ENCODE measurements around the gene STK32C. TPM values are rescaled to one million over a fixed set of nuclear protein-coding genes. Genes with fewer than 3 reads are reported as not detected.

STK32C gene
- total and polyA plus RNA-seq, 2 of the 4 experiments (the other 2 are of a cell fraction) = 5.0 to 8.3 TPM

GRCh38 chr10:132265890-132266496, 41.8 kb downstream of the STK32C start:
- no TSS peak for BruUV-seq (replicated peaks)
- no peak overlapping the region for H3K18ac ChIP-seq (ENCODE audit: low read depth, low read length)
- no peak overlapping the region for H3K27ac ChIP-seq (ENCODE audit: insufficient read depth, low read length)
- in situ Hi-C loops (cut with MboI; ENCODE audit: low sequenced_read_pairs) (no loop called here), intact Hi-C loops (cut with micrococcal nuclease) (no loop called here), dilution Hi-C loops (cut with HindIII; ENCODE audit: low sequenced_read_pairs, unreplicated experiment) (no loop called here)
- H2BK120ac ChIP-seq (ENCODE audit: low read depth, low read length) = no peak overlapping the region
- no peak overlapping the region for H3K23ac ChIP-seq (ENCODE audit: low read depth, low read length)
- no peak overlapping the region for H3K9ac ChIP-seq (ENCODE audit: low read depth, low read length)
- H3K4me2 ChIP-seq (ENCODE audit: low read depth, low read length) = no peak overlapping the region
- POLR2A ChIA-PET (ENCODE audit: unreplicated experiment) = interaction anchor here (0.6 kb wide), 1 partner anchor 12 kb away, joined by 3 read pairs; no protein-coding TSS in a partner anchor
- H2AFZ ChIP-seq (replicated peaks; ENCODE audit: low read length, poor library complexity) = peak overlapping the region; percentile 34
- no peak overlapping the region for H2AK5ac ChIP-seq (ENCODE audit: low read depth, low read length)
- H2AK9ac ChIP-seq (replicated peaks; ENCODE audit: low read depth, low read length, poor library complexity) = no peak overlapping the region
- H2BK5ac ChIP-seq (ENCODE audit: low read depth, low read length, poor library complexity, severe bottlenecking) = no peak overlapping the region
- H3K56ac ChIP-seq (ENCODE audit: extremely low read depth, insufficient read depth, low read length) = no peak overlapping the region
- no peak overlapping the region for H3K4ac ChIP-seq (ENCODE audit: low read depth, low read length)
- peaks cover 2% of the 10 kb centered on the region; the same call in 1 of the 2 replicates for H3K27me3 ChIP-seq (ENCODE audit: control insufficient read depth, insufficient read depth, low read length)
- H4K91ac ChIP-seq (ENCODE audit: insufficient read depth, low read depth, low read length) = no peak overlapping the region
- H4K8ac ChIP-seq (ENCODE audit: low read depth in 2 of 2, low read length in 2 of 2) = no peak overlapping the region
- H3K4me3 ChIP-seq (ENCODE audit: insufficient read depth, low read depth, low read length) = no peak overlapping the region
- peaks cover 9% of the 10 kb centered on the region; the same call in 1 of the 2 replicates for H3K4me1 ChIP-seq (ENCODE audit: control insufficient read depth, insufficient read depth, low read length)
- no peaks in the 10 kb centered on the region for H3K79me1 ChIP-seq (ENCODE audit: low read depth in 1 of 2, low read length in 2 of 2)
- H2BK20ac ChIP-seq (ENCODE audit: low read depth, low read length) = no peak overlapping the region
- WGBS, 2 experiments (ENCODE audit: extremely low coverage in 2 of 2, insufficient read length in 1 of 2) = no CpG with 5 or more reads among the region's 15 CpGs
- ATAC-seq (ENCODE audit: low read depth) (peak; percentile 73), DNase-seq (peak; percentile 32)
- peaks cover 3% of the 10 kb centered on the region; the same call in 1 of the 2 replicates for H3K9me1 ChIP-seq (ENCODE audit: insufficient read depth, low read length)
- no peak overlapping the region for H2BK15ac ChIP-seq (ENCODE audit: low read depth, low read length)
- CTCF ChIA-PET = no interaction called here
- H3K36me3 ChIP-seq (ENCODE audit: control insufficient read depth, insufficient read depth, low read length) = no peaks in the 10 kb centered on the region
- no peak overlapping the region for H4K5ac ChIP-seq (ENCODE audit: low read depth, low read length)
- TF ChIP-seq MAZ (IDR thresholded peaks at IDR 0.05; ENCODE audit: borderline replicate concordance, low read depth, low read length) = no peak
- TF ChIP-seq SMC3 (IDR thresholded peaks at IDR 0.05; ENCODE audit: low read depth, low read length) = no peak
- TF ChIP-seq FOS (IDR thresholded peaks at IDR 0.05; ENCODE audit: low read depth, low read length) = no peak
- TF ChIP-seq BHLHE40 (IDR thresholded peaks at IDR 0.05; ENCODE audit: low read depth, low read length) = no peak
- no peak for TF ChIP-seq POLR2A (IDR thresholded peaks at IDR 0.05; ENCODE audit: low read depth, low read length)
- no peak for TF ChIP-seq MAFK (IDR thresholded peaks at IDR 0.05; ENCODE audit: low read depth, low read length)
- no peak for TF ChIP-seq RFX5 (IDR thresholded peaks at IDR 0.05; ENCODE audit: low read depth, low read length)
- no peak for TF ChIP-seq CTCF (conservative IDR thresholded peaks at IDR 0.05; ENCODE audit: low read depth, low read length)
- no peak for TF ChIP-seq CHD1 (IDR thresholded peaks at IDR 0.05; ENCODE audit: low read depth, low read length)
- no peak for TF ChIP-seq RCOR1 (IDR thresholded peaks at IDR 0.05; ENCODE audit: insufficient replicate concordance, low read length)
- peaks cover 9% of the 10 kb centered on the region for H4K20me1 ChIP-seq (ENCODE audit: insufficient read depth, low read length)
- H3K14ac ChIP-seq (replicated peaks; ENCODE audit: low read depth, low read length) = no peak overlapping the region
- no peaks in the 10 kb centered on the region for H3K9me3 ChIP-seq (ENCODE audit: control insufficient read depth, insufficient read depth, low read length)
